Mesodermal cell (in vitro differentiated cells): ENCODE results near the gene CGREF1.

Source experiments
- H3K27ac ChIP-seq: 2 replicates; pipeline ENCODE4 v1.7.0; 2013; ENCODE audit warnings: mild to moderate bottlenecking, low read depth, low read length, moderate library complexity; ENCODE audit not compliant: severe bottlenecking
- H3K36me3 ChIP-seq: 2 replicates; pipeline ENCODE4 v1.7.1; 2013; ENCODE audit warnings: mild to moderate bottlenecking, low read length, moderate library complexity; ENCODE audit not compliant: control insufficient read depth, insufficient read depth
- H3K4me1 ChIP-seq: one replicate; pipeline ENCODE4 v1.7.1; 2013; ENCODE audit warnings: mild to moderate bottlenecking, low read length; ENCODE audit not compliant: insufficient read depth, control insufficient read depth, poor library complexity, severe bottlenecking
- H3K4me3 ChIP-seq: 2 replicates; pipeline ENCODE4 v1.7.0; 2013; ENCODE audit warnings: low read length, control low read depth, mild to moderate bottlenecking; ENCODE audit not compliant: insufficient read depth, poor library complexity, severe bottlenecking; ENCODE audit errors: extremely low read depth
- H3K9me3 ChIP-seq: 2 replicates; pipeline ENCODE4 v1.7.1; 2013; ENCODE audit warnings: mild to moderate bottlenecking, low read length, moderate library complexity; ENCODE audit not compliant: control insufficient read depth
- WGBS, 2 experiments: methylation state at CpG; one replicate each; pipeline ENCODE4 v1.1.5; 2013; ENCODE audit warnings: missing lambda C conversion rate in 2 of 2; ENCODE audit not compliant: insufficient coverage in 2 of 2; 5-methylcytosine and 5-hydroxymethylcytosine counted together

CGREF1 gene

GRCh38 chr2:27094353-27094984, 24.5 kb downstream of the CGREF1 start:
- Histone ChIP-seq H3K9me3 (no peaks in the 10 kb centered on the region), H3K4me3 (no peak overlapping the region), H3K4me1 (peaks cover 9% of the 10 kb centered on the region), H3K36me3 (no peaks in the 10 kb centered on the region), H3K27ac (no peak overlapping the region)
- 92 to 93% methylated on average over 22 to 24 of the region's 24 CpGs for WGBS, 2 experiments

GRCh38 chr2:27093430-27094352, 25.2 kb downstream of the CGREF1 start:
- WGBS, 2 experiments: 89 to 94% methylated on average over 5 of the region's 6 CpGs
- no peak overlapping the region for H3K4me3 ChIP-seq
- no peaks in the 10 kb centered on the region for H3K9me3 ChIP-seq
- H3K27ac ChIP-seq: no peak overlapping the region
- H3K36me3 ChIP-seq: no peaks in the 10 kb centered on the region
- peaks cover 9% of the 10 kb centered on the region for H3K4me1 ChIP-seq

GRCh38 chr2:27092696-27093429, 26.1 kb downstream of the CGREF1 start:
- no peaks in the 10 kb centered on the region for H3K9me3 ChIP-seq
- H3K27ac ChIP-seq: no peak overlapping the region
- 87 to 90% methylated on average over 9 to 10 of the region's 10 CpGs for WGBS, 2 experiments
- H3K4me3 ChIP-seq: no peak overlapping the region
- H3K4me1 ChIP-seq: peaks cover 9% of the 10 kb centered on the region
- H3K36me3 ChIP-seq: no peaks in the 10 kb centered on the region

GRCh38 chr2:27091746-27092695, 26.9 kb downstream of the CGREF1 start:
- Histone ChIP-seq H3K36me3 (no peaks in the 10 kb centered on the region), H3K27ac (no peak overlapping the region), H3K4me1 (peaks cover 9% of the 10 kb centered on the region), H3K9me3 (no peaks in the 10 kb centered on the region), H3K4me3 (no peak overlapping the region)
- 84% methylated on average over 23 to 24 of the region's 25 CpGs for WGBS, 2 experiments

GRCh38 chr2:27089111-27089954, 29.6 kb downstream of the CGREF1 start:
- peaks cover 15% of the 10 kb centered on the region for H3K4me1 ChIP-seq
- H3K36me3 ChIP-seq: no peaks in the 10 kb centered on the region
- no peak overlapping the region for H3K27ac ChIP-seq
- H3K9me3 ChIP-seq: no peaks in the 10 kb centered on the region
- no peak overlapping the region for H3K4me3 ChIP-seq
- WGBS, 2 experiments: 92% methylated on average over 13 of the region's 14 CpGs

GRCh38 chr2:27088634-27089033, 30.3 kb downstream of the CGREF1 start:
- no peak overlapping the region for H3K4me3 ChIP-seq
- H3K4me1 ChIP-seq: peaks cover 21% of the 10 kb centered on the region
- 91% methylated on average over 5 of the region's 6 CpGs for WGBS, 2 experiments
- no peak overlapping the region for H3K27ac ChIP-seq
- no peaks in the 10 kb centered on the region for H3K9me3 ChIP-seq
- no peaks in the 10 kb centered on the region for H3K36me3 ChIP-seq

- 90 to 100% methylated on average over 3 of the region's 5 CpGs for WGBS, 2 experiments
- H3K4me1 ChIP-seq: peaks cover 17% of the 10 kb centered on the region
- no peaks in the 10 kb centered on the region for H3K9me3 ChIP-seq
- H3K27ac ChIP-seq: no peak overlapping the region
- H3K36me3 ChIP-seq: no peaks in the 10 kb centered on the region
- no peak overlapping the region for H3K4me3 ChIP-seq
These were observed 31.0 kb downstream of the CGREF1 start for GRCh38 chr2:27087823-27088410.

GRCh38 chr2:27086724-27087593, 32.0 kb downstream of the CGREF1 start, which contains the start of gene KHK:
Gene KHK, plus strand, starts transcription at chr2:27086772. Its CDS starts 488 bp downstream, at chr2:27087260.
- Histone ChIP-seq H3K9me3 (no peaks in the 10 kb centered on the region), H3K27ac (peak within 1 kb of the TSS; percentile 81)

More at GRCh38 chr2:27086724-27087593, 32.0 kb downstream of the CGREF1 start, which contains the start of gene KHK:
- WGBS, 2 experiments: 10 to 12% methylated on average over 45 to 54 of the region's 54 CpGs
- Histone ChIP-seq H3K4me3 (peak within 1 kb of the TSS; percentile 66), H3K4me1 (peaks cover 11% of the 10 kb centered on the region), H3K36me3 (no peaks in the 10 kb centered on the region)
